SK-N-SH (cell line): ENCODE data around the gene PPFIBP2. TPM values are rescaled to one million over a fixed set of nuclear protein-coding genes. Genes with fewer than 3 reads are reported as not detected.

ENCODE experiments used
- CTCF ChIA-PET: fragments of 300-600, 350-600 bp; formaldehyde crosslinking; extraction: SDS; loops from one replicate; lab custom pipeline; 2021; lab: Yijun Ruan, JAX
- POLR2A ChIA-PET: fragments of 350-600 bp; sonication (Branson Sonifier 250); formaldehyde crosslinking; extraction: SDS; loops from one replicate; lab custom pipeline; 2020; ENCODE audit warnings: antibody characterized with exemption, inconsistent platforms; lab: Yijun Ruan, JAX
- DNase-seq: peaks from one replicate; pipeline ENCODE4 v3.0.0; 2012
- H2AFZ ChIP-seq: fragments of 200-600 bp; sonication (generic); 2 replicates; pipeline ENCODE4 v1.8.1; 2016; ENCODE audit warnings: antibody characterized with exemption, mild to moderate bottlenecking, low read depth
- H3F3A ChIP-seq: fragments of 200-600 bp; sonication (generic); replicated peaks from 2 replicates; pipeline ENCODE3; 2016; ENCODE audit warnings: antibody characterized with exemption, mild to moderate bottlenecking; ENCODE audit not compliant: insufficient read depth
- H3K27ac ChIP-seq, 2 experiments: fragments of 200-500 bp in 1 of 2; fragments of 200-600 bp in 1 of 2; sonication (Bioruptor generic) in 1 of 2; sonication (generic), shearing (Covaris generic) in 1 of 2; 2 replicates each; pipeline versions ENCODE4 v1.5.1 to v1.6.1; 2014 to 2016; ENCODE audit warnings: low read depth in 2 of 2, inconsistent platforms in 1 of 2, low read length in 1 of 2, mild to moderate bottlenecking in 1 of 2, mixed read lengths in 1 of 2
- H3K27me3 ChIP-seq: fragments of 200-600 bp; sonication (generic), shearing (Covaris generic); 2 replicates; pipeline ENCODE4 v1.6.1; 2016; ENCODE audit warnings: mixed run types; ENCODE audit not compliant: insufficient read depth
- H3K36me3 ChIP-seq, 2 experiments: fragments of 200-500 bp in 1 of 2; fragments of 200-600 bp in 1 of 2; sonication (Bioruptor generic) in 1 of 2; sonication (generic) in 1 of 2; replicated peaks in 1 of 2; 2 replicates each; pipeline versions ENCODE3 to v1.5.1; 2014 to 2016; ENCODE audit warnings: low read length in 1 of 2, mild to moderate bottlenecking in 1 of 2; ENCODE audit not compliant: insufficient read depth in 2 of 2, control insufficient read depth in 1 of 2
- H3K4me1 ChIP-seq, 2 experiments: fragments of 200-500 bp in 1 of 2; fragments of 200-600 bp in 1 of 2; sonication (Bioruptor generic) in 1 of 2; sonication (generic), shearing (Covaris generic) in 1 of 2; 2 replicates each; pipeline versions ENCODE4 v1.5.1 to v1.6.1; 2014 to 2016; ENCODE audit warnings: low read depth in 1 of 2, low read length in 1 of 2, mixed run types in 1 of 2; ENCODE audit not compliant: insufficient read depth in 2 of 2, control insufficient read depth in 1 of 2
- H3K4me2 ChIP-seq: fragments of 200-600 bp; sonication (generic), shearing (Covaris generic); 2 replicates; pipeline ENCODE4 v1.6.1; 2017; ENCODE audit warnings: mixed run types
- H3K4me3 ChIP-seq, 2 experiments: fragments of 200-500 bp in 1 of 2; fragments of 200-600 bp in 1 of 2; sonication (Bioruptor generic) in 1 of 2; sonication (generic), shearing (Covaris generic) in 1 of 2; 2 replicates each; pipeline versions ENCODE4 v1.5.1 to v1.8.1; 2014 to 2016; ENCODE audit warnings: low read depth in 2 of 2, inconsistent platforms in 1 of 2, low read length in 1 of 2, mild to moderate bottlenecking in 1 of 2, mixed read lengths in 1 of 2, moderate library complexity in 1 of 2
- H3K79me2 ChIP-seq: fragments of 200-600 bp; sonication (generic); 2 replicates; pipeline ENCODE4 v1.8.1; 2017; ENCODE audit warnings: mild to moderate bottlenecking; ENCODE audit not compliant: insufficient read depth
- H3K9ac ChIP-seq: fragments of 200-600 bp; sonication (generic); 2 replicates; pipeline ENCODE4 v1.6.1; 2017; ENCODE audit warnings: mixed run types
- H3K9me2 ChIP-seq: fragments of 200-600 bp; sonication (generic); 2 replicates; pipeline ENCODE4 v1.6.1; 2017; ENCODE audit warnings: mixed run types
- H3K9me3 ChIP-seq: fragments of 200-600 bp; sonication (generic); 2 replicates; pipeline ENCODE4 v1.6.1; 2017; ENCODE audit warnings: mixed run types, mild to moderate bottlenecking, moderate library complexity
- H4K20me1 ChIP-seq: fragments of 200-600 bp; sonication (generic); 2 replicates; pipeline ENCODE4 v1.6.1; 2017; ENCODE audit warnings: mild to moderate bottlenecking, mixed run types; ENCODE audit not compliant: insufficient read depth
- CHD2 ChIP-seq: fragments of 150-350 bp; IDR thresholded peaks from 2 replicates; pipeline ENCODE4 v1.6.1; 2018; ENCODE audit warnings: low read length; ENCODE audit not compliant: partially characterized antibody
- GATA2 ChIP-seq: sonication (generic); formaldehyde crosslinking; IDR thresholded peaks from 2 replicates; pipeline ENCODE4 v1.5.0; 2020; ENCODE audit warnings: mild to moderate bottlenecking, missing genetic modification reagents
- MAX ChIP-seq: IDR thresholded peaks from 2 replicates; pipeline ENCODE4 v1.4.0; 2012; ENCODE audit warnings: low read depth
- POLR2AphosphoS5 ChIP-seq: IDR thresholded peaks from 2 replicates; pipeline ENCODE4 v1.6.1; 2012; ENCODE audit warnings: low read depth, low read length
- RFX5 ChIP-seq: IDR thresholded peaks from 2 replicates; pipeline ENCODE4 v1.6.1; 2012; ENCODE audit warnings: mild to moderate bottlenecking, improper control_type of control experiment, low read length
- RXRA ChIP-seq: IDR thresholded peaks from 2 replicates; pipeline ENCODE4 v1.4.0; 2012; ENCODE audit warnings: low read depth, mild to moderate bottlenecking, borderline replicate concordance
- SMC3 ChIP-seq: IDR thresholded peaks from 2 replicates; pipeline ENCODE4 v1.6.1; 2012; ENCODE audit warnings: low read depth, low read length, improper control_type of control experiment
- TAF1 ChIP-seq: IDR thresholded peaks from 2 replicates; pipeline ENCODE4 v1.6.1; 2012; ENCODE audit warnings: low read depth, mild to moderate bottlenecking, low read length, moderate library complexity, borderline replicate concordance
- TEAD4 ChIP-seq: IDR thresholded peaks from 2 replicates; pipeline ENCODE4 v1.4.0; 2012; ENCODE audit warnings: mild to moderate bottlenecking, borderline replicate concordance; ENCODE audit not compliant: insufficient read depth
- ZBTB33 ChIP-seq: IDR thresholded peaks from 2 replicates; pipeline ENCODE4 v1.4.0; 2012; ENCODE audit warnings: low read depth, borderline replicate concordance
- WGBS: methylation state at CpG from one replicate; pipeline ENCODE4 v1.1.6; 2017; ENCODE audit warnings: low lambda C conversion rate; 5-methylcytosine and 5-hydroxymethylcytosine counted together
- polyA plus RNA-seq, 3 experiments: library from polyadenylated mRNA; depleted of rRNA; stranded (reverse); fragments of >200 nt; gene quantifications; 2 replicates each; pipeline ENCODE4 v1.2.3, GENCODE V29; 2012
- TF ChIP-seq, protein P1 (sequence below): fragments of 150-350 bp; IDR thresholded peaks from 2 replicates; pipeline ENCODE4 v1.6.1; 2017; ENCODE audit warnings: antibody characterized with exemption, low read length, low read depth, borderline replicate concordance

Gene PPFIBP2
- polyA plus RNA-seq, 1 of the 3 experiments (the other 2 are of a cell fraction) = 0.67 TPM

- Histone ChIP-seq H3K27ac (no peak overlapping the region), H3K36me3 (no peaks in the 10 kb centered on the region), H4K20me1 (no peaks in the 10 kb centered on the region), H3K4me2 (no peak overlapping the region), H2AFZ (no peak overlapping the region), H3F3A (no peaks in the 10 kb centered on the region), H3K9me2 (no peaks in the 10 kb centered on the region), H3K27me3 (no peaks in the 10 kb centered on the region), H3K79me2 (no peaks in the 10 kb centered on the region)
- POLR2A ChIA-PET = no interaction called here
- 50% methylated on average over 3 of the region's 3 CpGs for WGBS
- no peak for DNase-seq
- TF ChIP-seq RFX5 (no peak), SMC3 (no peak), ZBTB33 (no peak)
- TF ChIP-seq, protein P1, sequence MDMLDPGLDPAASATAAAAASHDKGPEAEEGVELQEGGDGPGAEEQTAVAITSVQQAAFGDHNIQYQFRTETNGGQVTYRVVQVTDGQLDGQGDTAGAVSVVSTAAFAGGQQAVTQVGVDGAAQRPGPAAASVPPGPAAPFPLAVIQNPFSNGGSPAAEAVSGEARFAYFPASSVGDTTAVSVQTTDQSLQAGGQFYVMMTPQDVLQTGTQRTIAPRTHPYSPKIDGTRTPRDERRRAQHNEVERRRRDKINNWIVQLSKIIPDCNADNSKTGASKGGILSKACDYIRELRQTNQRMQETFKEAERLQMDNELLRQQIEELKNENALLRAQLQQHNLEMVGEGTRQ = no peak
- TF ChIP-seq, all 33 proteins: peak for 0
- Histone ChIP-seq H3K9me3 (no peaks in the 10 kb centered on the region), H3K4me3 (no peak overlapping the region), H3K9ac (no peak overlapping the region), H3K4me1 (peaks cover 0 to 7% of the 10 kb centered on the region in 2 experiments; a peak in 1 of 4 replicates)
- CTCF ChIA-PET = no interaction called here
Observed at GRCh38 chr11:7619322-7619721, 105.5 kb downstream of the PPFIBP2 start.

DNA sequence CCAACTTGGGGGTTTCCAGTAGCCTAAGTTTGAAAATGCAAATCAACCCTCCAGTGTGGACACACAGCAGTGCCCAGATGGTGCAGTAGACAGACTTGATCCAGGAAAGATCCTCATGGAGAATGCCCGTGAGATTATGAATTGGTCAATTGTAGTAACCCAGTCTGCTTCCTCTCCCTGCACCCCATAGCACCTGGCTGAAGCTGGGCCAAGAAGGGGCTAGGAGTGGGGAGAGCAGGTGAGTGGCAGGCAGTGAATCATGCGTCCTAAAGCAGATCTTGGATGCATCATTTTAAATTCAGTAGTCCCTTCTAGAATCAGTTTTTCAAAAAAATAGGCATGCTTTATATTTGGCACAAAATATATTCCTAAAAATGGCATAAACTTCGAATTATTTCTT is 107.3 kb downstream of the PPFIBP2 start:
- H3K79me2 ChIP-seq = no peaks in the 10 kb centered on the region
- 50% methylated on average over 3 of the region's 3 CpGs for WGBS
- H3K4me3 ChIP-seq = no peak overlapping the region
- TF ChIP-seq CHD2 (no peak), RXRA (no peak), GATA2 (CRISPR knock-in tag) (no peak), POLR2AphosphoS5 (no peak), MAX (no peak), TEAD4 (no peak), TAF1 (no peak)
- no peaks in the 10 kb centered on the region for H3K27me3 ChIP-seq
- peaks cover 0 to 7% of the 10 kb centered on the region in 2 experiments; a peak in 1 of 4 replicates for H3K4me1 ChIP-seq
- DNase-seq = no peak
- no peaks in the 10 kb centered on the region for H4K20me1 ChIP-seq
- ChIA-PET POLR2A (no interaction called here), CTCF (interaction anchor here (1.4 kb wide), 1 partner anchor 8 kb away, joined by 3 read pairs; no protein-coding TSS in a partner anchor)
- H2AFZ ChIP-seq = no peak overlapping the region
- no peaks in the 10 kb centered on the region for H3K9me3 ChIP-seq
- H3K4me2 ChIP-seq = no peak overlapping the region
- H3F3A ChIP-seq = no peaks in the 10 kb centered on the region
- no peaks in the 10 kb centered on the region for H3K9me2 ChIP-seq
- H3K36me3 ChIP-seq = no peaks in the 10 kb centered on the region
- H3K27ac ChIP-seq = no peak overlapping the region
- H3K9ac ChIP-seq = no peak overlapping the region
